ENCODE data around the gene CYP3A7. TPM values are rescaled to one million over a fixed set of nuclear protein-coding genes. Genes with fewer than 3 reads are reported as not detected.

Gene CYP3A7
- total RNA-seq (not detected), polyA plus RNA-seq (not detected)
- long read RNA-seq, donor 1 = 0 reads
- long read RNA-seq, donor 2 = 0 reads

DNA sequence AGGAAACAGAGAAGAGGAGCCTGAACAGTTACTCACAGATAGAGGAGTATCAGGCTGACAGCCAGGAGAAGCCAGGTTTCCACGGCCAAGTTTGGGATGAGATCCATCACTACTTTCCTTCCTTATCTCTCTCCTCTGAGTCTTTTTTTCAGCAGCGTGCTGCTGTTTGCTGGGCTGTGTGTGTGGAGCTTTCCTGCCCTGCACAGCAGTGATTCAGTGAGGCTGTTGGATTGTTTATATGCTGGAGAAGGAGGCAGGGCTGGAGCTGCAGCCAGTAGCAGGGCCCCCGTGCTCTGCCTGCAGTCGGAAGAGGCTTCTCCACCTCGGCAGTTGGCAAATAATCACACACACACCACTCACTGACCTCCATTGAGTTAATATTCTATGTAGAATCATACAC, at the start of gene CYP3A7:
Gene CYP3A7 (minus strand): TSS at position 210 of the 400 bp plus-strand sequence. CDS start 103 bp downstream, at position 107.
- intact Hi-C loops (cut with DNase I) = no loop called here
- DNase-seq (no peak), ATAC-seq (no peak)
- Histone ChIP-seq H3K36me3 (ENCODE audit: insufficient read depth in 1 of 2, low read depth in 1 of 2) (no peaks in the 10 kb centered on the region), H3K4me1 (peaks cover 2% of the 10 kb centered on the region), H3K27ac (no peak within 1 kb of the TSS), H3K4me3 (no peak within 1 kb of the TSS), H3K27me3 (ENCODE audit: insufficient read depth in 3 of 3, low read length in 2 of 3) (no peaks in the 10 kb centered on the region), H3K9me3 (no peaks in the 10 kb centered on the region)
- TF ChIP-seq, protein P1, sequence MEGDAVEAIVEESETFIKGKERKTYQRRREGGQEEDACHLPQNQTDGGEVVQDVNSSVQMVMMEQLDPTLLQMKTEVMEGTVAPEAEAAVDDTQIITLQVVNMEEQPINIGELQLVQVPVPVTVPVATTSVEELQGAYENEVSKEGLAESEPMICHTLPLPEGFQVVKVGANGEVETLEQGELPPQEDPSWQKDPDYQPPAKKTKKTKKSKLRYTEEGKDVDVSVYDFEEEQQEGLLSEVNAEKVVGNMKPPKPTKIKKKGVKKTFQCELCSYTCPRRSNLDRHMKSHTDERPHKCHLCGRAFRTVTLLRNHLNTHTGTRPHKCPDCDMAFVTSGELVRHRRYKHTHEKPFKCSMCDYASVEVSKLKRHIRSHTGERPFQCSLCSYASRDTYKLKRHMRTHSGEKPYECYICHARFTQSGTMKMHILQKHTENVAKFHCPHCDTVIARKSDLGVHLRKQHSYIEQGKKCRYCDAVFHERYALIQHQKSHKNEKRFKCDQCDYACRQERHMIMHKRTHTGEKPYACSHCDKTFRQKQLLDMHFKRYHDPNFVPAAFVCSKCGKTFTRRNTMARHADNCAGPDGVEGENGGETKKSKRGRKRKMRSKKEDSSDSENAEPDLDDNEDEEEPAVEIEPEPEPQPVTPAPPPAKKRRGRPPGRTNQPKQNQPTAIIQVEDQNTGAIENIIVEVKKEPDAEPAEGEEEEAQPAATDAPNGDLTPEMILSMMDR (IDR thresholded peaks at IDR 0.05) = no peak
- WGBS, 3 donors = 80 to 85% (median 83%) methylated on average over 5 of the region's 5 CpGs

DNA sequence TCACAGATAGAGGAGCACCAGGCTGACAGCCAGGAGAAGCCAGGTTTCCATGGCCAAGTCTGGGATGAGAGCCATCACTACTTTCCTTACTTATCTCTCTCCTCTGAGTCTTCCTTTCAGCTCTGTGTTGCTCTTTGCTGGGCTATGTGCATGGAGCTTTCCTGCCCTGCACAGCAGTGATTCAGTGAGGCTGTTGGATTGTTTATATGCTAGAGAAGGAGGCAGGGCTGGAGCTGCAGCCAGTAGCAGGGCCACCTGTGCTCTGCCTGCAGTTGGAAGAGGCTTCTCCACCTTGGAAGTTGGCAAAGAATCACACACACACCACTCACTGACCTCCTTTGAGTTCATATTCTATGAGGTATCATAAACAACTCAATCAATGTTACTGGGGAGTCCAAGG, 49.0 kb upstream of the CYP3A7 start, which contains the start of gene CYP3A4:
Gene CYP3A4 (minus strand): TSS at position 178 of the 400 bp plus-strand sequence. CDS start 103 bp downstream, at position 75.
- no peak within 1 kb of the TSS for H3K27ac ChIP-seq
- intact Hi-C loops (cut with DNase I) = no loop called here
- no peak for DNase-seq
- H3K9me3 ChIP-seq = no peaks in the 10 kb centered on the region
- ATAC-seq = peak; percentile 30 to 71 (median 46)
- no peak within 1 kb of the TSS for H3K4me3 ChIP-seq
- H3K36me3 ChIP-seq (ENCODE audit: insufficient read depth in 1 of 2, low read depth in 1 of 2) = no peaks in the 10 kb centered on the region
- peaks cover 0 to 4% (median 0%) of the 10 kb centered on the region in 3 donors for H3K27me3 ChIP-seq (ENCODE audit: insufficient read depth in 3 of 3, low read length in 2 of 3)
- H3K4me1 ChIP-seq = peaks cover 10% of the 10 kb centered on the region
- TF ChIP-seq, protein P1 (IDR thresholded peaks at IDR 0.05) = no peak

DNA sequence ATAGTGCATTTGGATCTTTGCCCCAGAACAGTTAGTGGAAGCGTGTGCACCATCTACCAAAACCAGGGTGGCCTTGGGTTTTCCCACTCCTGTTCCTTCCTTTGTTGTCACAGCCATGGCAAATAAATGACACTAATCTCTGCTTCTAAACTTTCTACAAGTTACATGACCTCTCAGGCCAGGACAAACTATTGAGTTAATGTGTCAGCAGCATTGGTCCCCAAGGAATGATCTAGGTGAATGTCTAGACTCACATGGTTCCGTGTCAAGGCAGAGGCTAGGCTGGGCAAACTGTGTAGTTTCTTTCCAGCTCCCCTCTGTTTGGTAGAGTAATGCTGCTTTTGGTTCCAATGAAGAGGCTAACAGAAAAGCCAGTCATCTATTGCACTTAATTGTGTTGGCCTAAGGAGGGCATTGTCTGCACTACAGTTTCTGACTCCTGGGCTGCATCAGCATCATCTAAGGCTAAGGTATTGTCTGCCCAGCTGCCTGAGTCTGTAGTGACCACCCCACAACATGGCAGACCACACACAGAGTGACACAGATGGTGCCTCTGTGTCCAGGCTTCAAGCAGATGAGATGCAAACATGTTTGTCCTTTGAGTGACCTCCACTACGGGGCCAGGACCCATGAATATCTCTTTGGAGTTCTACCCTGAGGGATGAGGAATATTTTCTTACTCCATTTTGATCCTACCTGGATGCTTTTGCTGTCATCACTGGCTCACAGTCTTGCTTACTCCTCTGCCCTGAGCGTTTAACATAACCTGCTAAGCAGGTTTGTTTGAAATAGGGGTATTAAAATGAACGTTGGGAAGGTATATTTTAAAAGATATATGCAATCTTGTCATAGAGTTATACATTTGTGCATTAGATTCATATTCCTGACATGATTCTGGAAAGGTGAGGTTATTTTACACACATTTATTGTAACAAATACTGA, 47.3 kb upstream of the CYP3A7 start:
- Histone ChIP-seq H3K27me3 (ENCODE audit: insufficient read depth in 3 of 3, low read length in 2 of 3) (peaks cover 0 to 4% (median 0%) of the 10 kb centered on the region in 3 donors), H3K27ac (no peak overlapping the region), H3K4me1 (peaks cover 5% of the 10 kb centered on the region), H3K4me3 (no peak overlapping the region), H3K36me3 (ENCODE audit: insufficient read depth in 1 of 2, low read depth in 1 of 2) (no peaks in the 10 kb centered on the region), H3K9me3 (no peaks in the 10 kb centered on the region)
- WGBS, 3 donors = 69 to 73% (median 70%) methylated on average over 5 of the region's 5 CpGs
- TF ChIP-seq, protein P1 (IDR thresholded peaks at IDR 0.05) = no peak
- DNase-seq (no peak), ATAC-seq (no peak)
- intact Hi-C loops (cut with DNase I) = no loop called here

DNA sequence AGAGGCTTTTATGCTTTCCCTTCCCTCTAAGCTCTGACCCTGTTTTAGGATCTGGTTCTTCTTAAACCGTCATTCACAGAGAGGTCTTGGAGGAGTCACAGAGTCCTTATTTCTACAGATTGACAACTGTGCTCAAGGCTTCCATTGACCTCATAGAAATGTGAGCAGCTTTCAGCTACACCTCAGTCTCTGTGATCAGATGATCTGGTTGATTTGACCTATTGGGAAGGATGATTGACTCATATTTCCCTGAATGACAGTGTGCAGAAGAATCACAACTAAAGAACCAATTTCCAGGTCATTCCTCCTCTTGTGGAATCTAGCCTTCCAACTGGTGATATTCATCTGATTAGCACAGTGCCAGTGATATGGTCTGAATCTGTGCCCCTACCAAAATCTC, 45.6 kb upstream of the CYP3A7 start:
- Histone ChIP-seq H3K4me1 (peaks cover under 1% of the 10 kb centered on the region), H3K36me3 (ENCODE audit: insufficient read depth in 1 of 2, low read depth in 1 of 2) (no peaks in the 10 kb centered on the region), H3K27ac (no peak overlapping the region), H3K4me3 (no peak overlapping the region), H3K27me3 (ENCODE audit: insufficient read depth in 3 of 3, low read length in 2 of 3) (peaks cover 0 to 2% (median 0%) of the 10 kb centered on the region in 3 donors), H3K9me3 (no peaks in the 10 kb centered on the region)
- TF ChIP-seq, protein P1 (IDR thresholded peaks at IDR 0.05) = no peak
- intact Hi-C loops (cut with DNase I) = no loop called here
- DNase-seq = no peak
- WGBS, 3 donors = 78 to 90% (median 86%) methylated on average over 1 of the region's 1 CpG
- no peak for ATAC-seq

Measured in psoas muscle (tissue), 8 donors.